ENCODE data around the gene UCN3.
"Not testable (repeated sequence)": the region's sequence is repeated elsewhere in the genome, so short reads cannot be mapped to it uniquely, and the experiment has no call there.

The UCN3 gene

GRCh38 chr10:5379202-5379601, 14.4 kb downstream of the UCN3 start:
- not testable (repeated sequence) for H3K9me3 Mint-ChIP-seq; ATAC-seq (replicated peaks); H3K27ac Mint-ChIP-seq; H3K36me3 Mint-ChIP-seq; H3K4me1 Mint-ChIP-seq; DNase-seq; H3K4me3 Mint-ChIP-seq
- peaks cover 11 to 23% of the 10 kb centered on the region in 2 donors for H3K27me3 Mint-ChIP-seq

- ATAC-seq (replicated peaks); DNase-seq; H3K4me1 Mint-ChIP-seq: not testable (repeated sequence)
Measured at GRCh38 chr10:5380395-5380794, 15.6 kb downstream of the UCN3 start.

GRCh38 chr10:5381187-5381586, 16.4 kb downstream of the UCN3 start:
- peaks cover 3 to 5% of the 10 kb centered on the region in 2 donors for H3K9me3 Mint-ChIP-seq
- no peak overlapping the region for H3K27ac Mint-ChIP-seq
- DNase-seq (no peak), ATAC-seq (replicated peaks) (no peak)
- H3K27me3 Mint-ChIP-seq = peaks cover 2 to 16% of the 10 kb centered on the region in 2 donors
- H3K4me1 Mint-ChIP-seq = no peaks in the 10 kb centered on the region
- no peaks in the 10 kb centered on the region for H3K36me3 Mint-ChIP-seq
- H3K4me3 Mint-ChIP-seq = no peak overlapping the region

More at GRCh38 chr10:5380395-5380794, 15.6 kb downstream of the UCN3 start:
- H3K36me3 Mint-ChIP-seq, H3K9me3 Mint-ChIP-seq, H3K4me3 Mint-ChIP-seq, H3K27ac Mint-ChIP-seq: not testable (repeated sequence)
- peaks cover 0 to 15% of the 10 kb centered on the region in 2 donors for H3K27me3 Mint-ChIP-seq

GRCh38 chr10:5385224-5385623, 20.5 kb downstream of the UCN3 start:
- H3K36me3 Mint-ChIP-seq = peaks cover 0 to 3% of the 10 kb centered on the region in 2 donors
- peaks cover 9 to 11% of the 10 kb centered on the region in 2 donors for H3K9me3 Mint-ChIP-seq
- no peak overlapping the region for H3K27ac Mint-ChIP-seq
- ATAC-seq (replicated peaks) (no peak), DNase-seq (no peak)
- H3K4me3 Mint-ChIP-seq = no peak overlapping the region
- H3K27me3 Mint-ChIP-seq = peaks cover 6 to 17% of the 10 kb centered on the region in 2 donors
- H3K4me1 Mint-ChIP-seq = no peaks in the 10 kb centered on the region

GRCh38 chr10:5387169-5387568, 22.4 kb downstream of the UCN3 start:
- peaks cover 19 to 23% of the 10 kb centered on the region in 2 donors for H3K9me3 Mint-ChIP-seq
- ATAC-seq (replicated peaks) (peak; percentile 38 to 42), DNase-seq (no peak)
- peaks cover 0 to 3% of the 10 kb centered on the region in 2 donors for H3K36me3 Mint-ChIP-seq
- H3K27ac Mint-ChIP-seq = no peak overlapping the region
- no peaks in the 10 kb centered on the region for H3K4me1 Mint-ChIP-seq
- no peak overlapping the region for H3K4me3 Mint-ChIP-seq
- H3K27me3 Mint-ChIP-seq = peaks cover 6 to 18% of the 10 kb centered on the region in 2 donors

- ATAC-seq (replicated peaks) = no peak
- DNase-seq = no peak
- H3K9me3 Mint-ChIP-seq = peaks cover 19 to 27% of the 10 kb centered on the region in 2 donors
- no peak overlapping the region for H3K4me3 Mint-ChIP-seq
- peaks cover 0 to 3% of the 10 kb centered on the region in 2 donors for H3K36me3 Mint-ChIP-seq
- no peaks in the 10 kb centered on the region for H3K4me1 Mint-ChIP-seq
- H3K27me3 Mint-ChIP-seq = peaks cover 8 to 25% of the 10 kb centered on the region in 2 donors
- no peak overlapping the region for H3K27ac Mint-ChIP-seq
Measured at GRCh38 chr10:5390607-5391205, 25.9 kb downstream of the UCN3 start.

GRCh38 chr10:5391790-5392189, 27.0 kb downstream of the UCN3 start:
- Mint-ChIP-seq H3K4me3 (no peak overlapping the region), H3K27me3 (peaks cover 6 to 23% of the 10 kb centered on the region in 2 donors), H3K4me1 (no peaks in the 10 kb centered on the region), H3K36me3 (peaks cover 0 to 3% of the 10 kb centered on the region in 2 donors), H3K9me3 (peaks cover 19 to 27% of the 10 kb centered on the region in 2 donors), H3K27ac (no peak overlapping the region)
- ATAC-seq (replicated peaks) = no peak
- DNase-seq = no peak

- H3K4me3 Mint-ChIP-seq = no peak overlapping the region
- peaks cover 15 to 23% of the 10 kb centered on the region in 2 donors for H3K9me3 Mint-ChIP-seq
- H3K4me1 Mint-ChIP-seq = peaks cover 0 to 2% of the 10 kb centered on the region in 2 donors
- no peak overlapping the region for H3K27ac Mint-ChIP-seq
- H3K36me3 Mint-ChIP-seq = peaks cover 0 to 3% of the 10 kb centered on the region in 2 donors
- ATAC-seq (replicated peaks) = no peak
- H3K27me3 Mint-ChIP-seq = peaks cover 15 to 26% of the 10 kb centered on the region in 2 donors
- no peak for DNase-seq
Measured at GRCh38 chr10:5393529-5393928, 28.8 kb downstream of the UCN3 start.

GRCh38 chr10:5395168-5395567, 30.4 kb downstream of the UCN3 start:
- ATAC-seq (replicated peaks) = no peak
- no peak overlapping the region for H3K4me3 Mint-ChIP-seq
- H3K4me1 Mint-ChIP-seq = peaks cover 0 to 2% of the 10 kb centered on the region in 2 donors
- H3K9me3 Mint-ChIP-seq = peaks cover 10 to 17% of the 10 kb centered on the region in 2 donors
- no peaks in the 10 kb centered on the region for H3K36me3 Mint-ChIP-seq
- no peak for DNase-seq
- H3K27me3 Mint-ChIP-seq = peaks cover 32 to 40% of the 10 kb centered on the region in 2 donors
- no peak overlapping the region for H3K27ac Mint-ChIP-seq

GRCh38 chr10:5396556-5397300, 32.0 kb downstream of the UCN3 start:
- DNase-seq = no peak
- Mint-ChIP-seq H3K4me3 (no peak overlapping the region), H3K9me3 (peaks cover 0 to 8% of the 10 kb centered on the region in 2 donors), H3K36me3 (no peaks in the 10 kb centered on the region), H3K27me3 (peaks cover 32 to 40% of the 10 kb centered on the region in 2 donors), H3K4me1 (peaks cover 0 to 2% of the 10 kb centered on the region in 2 donors), H3K27ac (no peak overlapping the region)
- no peak for ATAC-seq (replicated peaks)

- Mint-ChIP-seq H3K27me3 (peaks cover 26 to 32% of the 10 kb centered on the region in 2 donors), H3K4me3 (no peak overlapping the region), H3K4me1 (peaks cover 0 to 2% of the 10 kb centered on the region in 2 donors), H3K27ac (no peak overlapping the region), H3K36me3 (no peaks in the 10 kb centered on the region), H3K9me3 (peaks cover 0 to 1% of the 10 kb centered on the region in 2 donors)
- no peak for DNase-seq
- ATAC-seq (replicated peaks) = no peak
Measured at GRCh38 chr10:5399332-5399731, 34.6 kb downstream of the UCN3 start.

- ATAC-seq (replicated peaks) = no peak
- no peak overlapping the region for H3K4me3 Mint-ChIP-seq
- no peak for DNase-seq
- H3K36me3 Mint-ChIP-seq = no peaks in the 10 kb centered on the region
- peaks cover 25 to 30% of the 10 kb centered on the region in 2 donors for H3K27me3 Mint-ChIP-seq
- peaks cover 0 to 1% of the 10 kb centered on the region in 2 donors for H3K9me3 Mint-ChIP-seq
- H3K27ac Mint-ChIP-seq = no peak overlapping the region
- peaks cover 0 to 2% of the 10 kb centered on the region in 2 donors for H3K4me1 Mint-ChIP-seq
Measured at GRCh38 chr10:5400468-5401240, 35.9 kb downstream of the UCN3 start.

- Mint-ChIP-seq H3K27me3 (peaks cover 17 to 21% of the 10 kb centered on the region in 2 donors), H3K36me3 (no peaks in the 10 kb centered on the region)
- ATAC-seq (replicated peaks) = no peak
Measured at GRCh38 chr10:5402798-5403197, 38.0 kb downstream of the UCN3 start.

More at GRCh38 chr10:5402798-5403197, 38.0 kb downstream of the UCN3 start:
- Mint-ChIP-seq H3K9me3 (peaks cover 0 to 1% of the 10 kb centered on the region in 2 donors), H3K27ac (no peak overlapping the region), H3K4me1 (no peaks in the 10 kb centered on the region), H3K4me3 (no peak overlapping the region)
- DNase-seq = no peak
